Natural killer cell (primary cell): ENCODE results near the gene PHF5A. TPM values are rescaled to one million over a fixed set of nuclear protein-coding genes. Genes with fewer than 3 reads are reported as not detected.
A peak's percentile ranks its signal among the peaks of the same experiment; 100 is the strongest.

ENCODE experiments used
- ATAC-seq, 3 donors: fragments of 150-1000 bp in 2 of 3; fragments of 200-7000 bp in 1 of 3; cut with Tn5 transposase; 1 replicate in 1 of 3; 2 replicates in 2 of 3; pipeline ENCODE4 v1.10.0; 2021; ENCODE audit warnings: mild to moderate bottlenecking in 2 of 3, moderate library complexity in 2 of 3
- DNase-seq, 2 donors: peaks; one replicate each; pipeline versions ENCODE4 v3.0.0 to v3.0.0-alpha.2; 2013 to 2021; ENCODE audit warnings: mixed read lengths in 1 of 2
- H3K27ac ChIP-seq: one replicate; pipeline ENCODE4 v1.5.1; 2013; ENCODE audit warnings: mild to moderate bottlenecking, low read length
- H3K27me3 ChIP-seq: one replicate; pipeline ENCODE4 v1.6.1; 2013; ENCODE audit warnings: low read length; ENCODE audit not compliant: control insufficient read depth, insufficient read depth
- H3K36me3 ChIP-seq: one replicate; pipeline ENCODE4 v1.6.1; 2013; ENCODE audit warnings: low read length; ENCODE audit not compliant: control insufficient read depth, insufficient read depth
- H3K4me1 ChIP-seq: one replicate; pipeline ENCODE4 v1.6.1; 2013; ENCODE audit warnings: low read length; ENCODE audit not compliant: control insufficient read depth, insufficient read depth
- H3K4me3 ChIP-seq: one replicate; pipeline ENCODE4 v1.5.1; 2013; ENCODE audit warnings: low read length
- H3K9me3 ChIP-seq: one replicate; pipeline ENCODE4 v1.6.1; 2013; ENCODE audit warnings: low read length; ENCODE audit not compliant: control insufficient read depth, insufficient read depth
- H3K27ac Mint-ChIP-seq, 2 donors: one replicate each; pipeline ENCODE4 v1.8.0; 2022; ENCODE audit warnings: mild to moderate bottlenecking in 2 of 2, mixed read lengths in 2 of 2, moderate library complexity in 1 of 2
- H3K27me3 Mint-ChIP-seq, 2 donors: one replicate each; pipeline ENCODE4 v1.8.0; 2022; ENCODE audit warnings: low read depth in 2 of 2, mixed read lengths in 2 of 2
- H3K36me3 Mint-ChIP-seq: one replicate; pipeline ENCODE4 v1.8.0; 2022; ENCODE audit warnings: mixed read lengths
- H3K4me1 Mint-ChIP-seq, 2 donors: one replicate each; pipeline ENCODE4 v1.8.0; 2022; ENCODE audit warnings: mixed read lengths in 2 of 2
- H3K4me3 Mint-ChIP-seq: one replicate; pipeline ENCODE4 v1.8.0; 2022; ENCODE audit warnings: mild to moderate bottlenecking, moderate library complexity, mixed read lengths
- H3K9me3 Mint-ChIP-seq, 2 donors: one replicate each; pipeline ENCODE4 v1.8.0; 2022; ENCODE audit warnings: mixed read lengths in 2 of 2
- WGBS: methylation state at CpG from one replicate; pipeline ENCODE4 v1.1.7; 2013; ENCODE audit warnings: missing lambda C conversion rate; ENCODE audit not compliant: insufficient coverage; 5-methylcytosine and 5-hydroxymethylcytosine counted together
- intact Hi-C: fragments of 100-400 bp; cut with micrococcal nuclease; formaldehyde crosslinking; loops from one replicate; pipeline ENCODE4 v1.14.2; 2022
- total RNA-seq, 4 donors: library from RNA; stranded (reverse); fragments of 120-200 nt in 1 of 4; gene quantifications; one replicate each; pipeline versions ENCODE4 v1.2.3 to v1.2.4, GENCODE V29; 2013 to 2022
- TF ChIP-seq, protein P1 (sequence below): fragments of 200-600 bp; IDR thresholded peaks from one replicate; pipeline ENCODE4 v1.8.0; 2022; ENCODE audit warnings: antibody characterized with exemption

The PHF5A gene
- total RNA-seq, 3 donors from 2014 or later (not counting 1 experiment from before 2014, with no cell fraction given): 31.8 to 41.8 (median 37.6) TPM

DNA sequence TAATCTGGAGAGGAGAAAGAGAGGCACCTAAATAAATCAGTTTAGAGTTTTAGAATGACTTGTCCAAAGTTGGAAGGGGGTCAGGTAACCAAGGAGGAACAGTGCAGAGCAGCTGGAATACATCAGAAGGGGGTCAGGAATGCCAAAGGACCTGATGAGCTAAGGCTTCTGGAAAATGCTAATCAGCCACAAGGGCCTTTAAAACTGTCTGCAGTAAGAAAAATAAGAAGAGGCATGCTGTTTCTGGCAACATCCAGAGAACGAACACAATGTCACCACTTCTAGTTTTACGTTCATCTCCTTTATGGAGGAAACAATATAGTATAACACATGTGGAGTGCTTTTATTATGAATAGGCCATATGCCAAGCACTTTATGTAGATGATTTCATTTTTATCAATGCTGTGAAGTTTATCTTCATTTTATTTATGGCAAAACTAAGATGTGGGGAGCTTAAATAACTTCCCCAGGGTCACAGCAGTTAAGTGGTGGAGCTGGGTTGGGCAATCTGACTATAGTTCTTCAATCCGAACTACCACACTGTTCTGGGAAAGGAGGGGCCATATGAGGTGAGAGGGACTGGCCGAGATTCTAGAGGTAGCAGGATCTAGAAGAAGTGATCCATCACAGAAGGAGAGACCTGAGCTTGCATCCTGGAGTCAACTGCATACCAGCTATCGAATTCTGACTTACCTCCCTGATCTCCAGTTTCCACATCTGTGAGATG, 23.0 kb upstream of the PHF5A start:
- no peak overlapping the region for H3K27ac Mint-ChIP-seq
- H3K4me1 ChIP-seq: no peaks in the 10 kb centered on the region

DNA sequence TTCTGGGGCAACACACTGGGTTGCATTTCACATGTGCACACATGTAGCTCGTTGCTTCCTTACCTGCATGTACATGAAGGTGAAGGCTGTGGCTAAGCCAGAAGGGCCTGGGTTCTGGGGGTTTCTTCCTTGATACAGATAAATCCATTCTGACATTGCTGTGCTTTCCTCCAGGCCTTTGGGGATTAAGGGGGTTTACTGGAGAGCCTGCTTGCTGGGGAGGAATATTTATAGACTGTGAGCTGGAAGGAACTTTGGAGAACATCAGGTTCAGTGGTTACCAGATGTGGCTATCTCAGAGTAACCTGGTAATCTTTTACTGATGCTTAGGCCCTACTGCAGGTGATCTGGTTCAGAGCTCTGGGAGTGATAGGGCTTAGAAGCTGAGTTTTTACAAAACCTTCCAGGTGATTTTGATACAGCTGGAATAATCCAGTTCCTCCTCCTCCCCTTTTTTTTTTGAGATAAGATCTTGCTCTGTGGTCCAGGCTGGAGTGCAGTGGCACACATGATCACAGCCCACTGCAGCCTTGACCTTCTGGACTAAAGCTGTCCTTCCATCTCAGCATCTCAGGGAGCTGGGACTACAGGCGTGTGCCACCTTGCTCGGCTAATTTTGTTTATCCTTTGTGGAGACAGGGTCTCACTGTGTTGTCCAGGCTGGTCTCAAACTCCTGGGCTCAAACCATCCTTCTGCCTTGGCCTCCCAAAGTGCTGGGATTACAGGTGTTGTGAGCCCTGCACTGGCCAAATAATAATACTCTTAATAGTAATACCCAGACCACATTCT, 20.3 kb upstream of the PHF5A start:
- WGBS: 89% methylated on average over 3 of the region's 3 CpGs
- Histone ChIP-seq H3K9me3 (no peaks in the 10 kb centered on the region), H3K27ac (no peak overlapping the region), H3K27me3 (no peaks in the 10 kb centered on the region), H3K4me1 (peaks cover 5% of the 10 kb centered on the region), H3K36me3 (no peaks in the 10 kb centered on the region), H3K4me3 (no peak overlapping the region)
- no peak for DNase-seq
- H3K27ac Mint-ChIP-seq: peak overlapping the region in 1 of 2 donors; percentile 31
- peaks cover 20 to 51% of the 10 kb centered on the region in 2 donors for H3K4me1 Mint-ChIP-seq
- no peak overlapping the region for H3K4me3 Mint-ChIP-seq
- no peaks in the 10 kb centered on the region for H3K9me3 Mint-ChIP-seq
- no peaks in the 10 kb centered on the region for H3K27me3 Mint-ChIP-seq
- intact Hi-C loops: no loop called here
- no peak for ATAC-seq
- no peaks in the 10 kb centered on the region for H3K36me3 Mint-ChIP-seq
- TF ChIP-seq, protein P1, sequence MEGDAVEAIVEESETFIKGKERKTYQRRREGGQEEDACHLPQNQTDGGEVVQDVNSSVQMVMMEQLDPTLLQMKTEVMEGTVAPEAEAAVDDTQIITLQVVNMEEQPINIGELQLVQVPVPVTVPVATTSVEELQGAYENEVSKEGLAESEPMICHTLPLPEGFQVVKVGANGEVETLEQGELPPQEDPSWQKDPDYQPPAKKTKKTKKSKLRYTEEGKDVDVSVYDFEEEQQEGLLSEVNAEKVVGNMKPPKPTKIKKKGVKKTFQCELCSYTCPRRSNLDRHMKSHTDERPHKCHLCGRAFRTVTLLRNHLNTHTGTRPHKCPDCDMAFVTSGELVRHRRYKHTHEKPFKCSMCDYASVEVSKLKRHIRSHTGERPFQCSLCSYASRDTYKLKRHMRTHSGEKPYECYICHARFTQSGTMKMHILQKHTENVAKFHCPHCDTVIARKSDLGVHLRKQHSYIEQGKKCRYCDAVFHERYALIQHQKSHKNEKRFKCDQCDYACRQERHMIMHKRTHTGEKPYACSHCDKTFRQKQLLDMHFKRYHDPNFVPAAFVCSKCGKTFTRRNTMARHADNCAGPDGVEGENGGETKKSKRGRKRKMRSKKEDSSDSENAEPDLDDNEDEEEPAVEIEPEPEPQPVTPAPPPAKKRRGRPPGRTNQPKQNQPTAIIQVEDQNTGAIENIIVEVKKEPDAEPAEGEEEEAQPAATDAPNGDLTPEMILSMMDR: no peak

More for the DNA sequence above, 23.0 kb upstream of the PHF5A start:
- no peak overlapping the region for H3K27ac ChIP-seq
- no peak overlapping the region for H3K4me3 ChIP-seq
- DNase-seq (no peak), ATAC-seq (no peak)
- no peaks in the 10 kb centered on the region for H3K9me3 ChIP-seq
- intact Hi-C loops: no loop called here
- H3K4me3 Mint-ChIP-seq: no peak overlapping the region
- H3K4me1 Mint-ChIP-seq: peaks cover 20 to 40% of the 10 kb centered on the region in 2 donors
- 100% methylated on average over 1 of the region's 5 CpGs for WGBS
- peaks cover 2% of the 10 kb centered on the region for H3K36me3 ChIP-seq
- no peaks in the 10 kb centered on the region for H3K9me3 Mint-ChIP-seq
- no peaks in the 10 kb centered on the region for H3K27me3 Mint-ChIP-seq
- TF ChIP-seq, protein P1: no peak
- no peaks in the 10 kb centered on the region for H3K27me3 ChIP-seq
- H3K36me3 Mint-ChIP-seq: no peaks in the 10 kb centered on the region

DNA sequence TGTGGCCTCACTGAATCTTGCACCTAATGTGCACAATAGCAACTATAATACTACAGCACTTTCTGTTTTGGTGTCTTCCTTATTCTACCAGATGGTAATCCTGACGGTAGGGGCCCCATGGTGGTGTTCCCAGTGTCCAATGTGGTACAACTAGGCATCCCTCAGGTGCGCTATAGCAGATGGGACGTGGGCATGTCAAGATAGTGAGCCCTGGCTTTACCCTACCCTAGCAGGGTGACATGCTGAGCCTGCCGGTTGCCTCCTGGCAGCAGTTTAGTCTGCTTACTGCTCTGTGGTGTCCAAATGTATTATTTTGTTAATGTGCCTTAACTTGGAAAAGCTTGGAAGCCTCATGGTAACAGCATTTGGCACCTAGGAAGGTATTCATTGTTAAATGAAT, 19.6 kb upstream of the PHF5A start:
- H3K27me3 Mint-ChIP-seq: no peaks in the 10 kb centered on the region
- H3K4me1 Mint-ChIP-seq: peaks cover 20 to 54% of the 10 kb centered on the region in 2 donors

More for the DNA sequence above, 19.6 kb upstream of the PHF5A start:
- H3K27ac ChIP-seq: no peak overlapping the region
- no peaks in the 10 kb centered on the region for H3K9me3 Mint-ChIP-seq
- no peaks in the 10 kb centered on the region for H3K27me3 ChIP-seq
- no peak overlapping the region for H3K4me3 Mint-ChIP-seq
- H3K36me3 Mint-ChIP-seq: no peaks in the 10 kb centered on the region
- DNase-seq (no peak), ATAC-seq (no peak)
- H3K4me1 ChIP-seq: peaks cover 5% of the 10 kb centered on the region
- no peaks in the 10 kb centered on the region for H3K36me3 ChIP-seq
- TF ChIP-seq, protein P1: no peak
- H3K9me3 ChIP-seq: no peaks in the 10 kb centered on the region
- H3K4me3 ChIP-seq: no peak overlapping the region
- intact Hi-C loops: no loop called here
- 94% methylated on average over 4 of the region's 4 CpGs for WGBS
- no peak overlapping the region for H3K27ac Mint-ChIP-seq
